Caco-2 (cell line): ENCODE results near the gene THAP3. TPM values are rescaled to one million over a fixed set of nuclear protein-coding genes. Genes with fewer than 3 reads are reported as not detected.

Experiments
- BruUV-seq: library from RNA; stranded (reverse); fragments of 400-500 nt; replicated peaks from 2 replicates; lab custom pipeline; 2021; lab: Mats Ljungman, UMichigan
- CTCF ChIA-PET: fragments of 300-600 bp; sonication (Branson Sonifier 250); formaldehyde crosslinking; loops from one replicate; lab custom pipeline; 2022; ENCODE audit warnings: antibody characterized with exemption; lab: Charles Lee
- POLR2A ChIA-PET: fragments of 300-600 bp; sonication (Branson Sonifier 250); formaldehyde crosslinking; loops from one replicate; lab custom pipeline; 2022; ENCODE audit warnings: antibody characterized with exemption; lab: Charles Lee
- DNase-seq, 2 experiments: peaks; one replicate each; pipeline versions ENCODE4 v3.0.0 to v3.0.0-alpha.2; 2020 to 2022
- H3K27me3 ChIP-seq: replicated peaks from 2 replicates; pipeline ENCODE4 v1.6.0; 2011; ENCODE audit warnings: low read length; ENCODE audit not compliant: control insufficient read depth, insufficient read depth
- H3K36me3 ChIP-seq: 2 replicates; pipeline ENCODE4 v1.5.1; 2011; ENCODE audit warnings: low read length; ENCODE audit not compliant: control insufficient read depth, insufficient read depth
- H3K4me1 ChIP-seq: fragments of 250-450 bp; sonication (Bioruptor Pico); 2 replicates; pipeline ENCODE4 v1.5.1; 2020; ENCODE audit warnings: mild to moderate bottlenecking
- H3K4me3 ChIP-seq: 2 replicates; pipeline ENCODE4 v1.5.1; 2011; ENCODE audit warnings: low read depth, mild to moderate bottlenecking, control low read depth, low read length
- H3K9me3 ChIP-seq: fragments of 250-450 bp; sonication (Bioruptor Pico); 2 replicates; pipeline ENCODE4 v1.5.1; 2020; ENCODE audit warnings: mild to moderate bottlenecking, moderate library complexity
- H3K27ac Mint-ChIP-seq: one replicate; pipeline ENCODE4 v1.8.0; 2022; ENCODE audit warnings: mixed read lengths; ENCODE audit not compliant: unreplicated experiment
- H3K27me3 Mint-ChIP-seq: one replicate; pipeline ENCODE4 v1.8.0; 2022; ENCODE audit warnings: mixed read lengths; ENCODE audit not compliant: insufficient read depth, unreplicated experiment
- H3K36me3 Mint-ChIP-seq: one replicate; pipeline ENCODE4 v1.8.0; 2022; ENCODE audit warnings: mild to moderate bottlenecking, mixed read lengths; ENCODE audit not compliant: insufficient read depth, unreplicated experiment
- H3K4me1 Mint-ChIP-seq: one replicate; pipeline ENCODE4 v1.8.0; 2022; ENCODE audit warnings: low read depth, mixed read lengths; ENCODE audit not compliant: unreplicated experiment
- H3K4me3 Mint-ChIP-seq: one replicate; pipeline ENCODE4 v1.8.0; 2022; ENCODE audit warnings: mild to moderate bottlenecking, moderate library complexity, mixed read lengths; ENCODE audit not compliant: unreplicated experiment
- H3K9me3 Mint-ChIP-seq: one replicate; pipeline ENCODE4 v1.8.0; 2022; ENCODE audit warnings: mixed read lengths; ENCODE audit not compliant: unreplicated experiment
- CTCF ChIP-seq, 2 experiments: fragments of 200-600 bp in 1 of 2; IDR thresholded peaks; 1 replicate in 1 of 2; 2 replicates in 1 of 2; pipeline versions ENCODE4 v1.5.1 to v1.8.0; 2011 to 2022; ENCODE audit warnings: antibody characterized with exemption in 1 of 2, control low read depth in 1 of 2, inconsistent platforms in 1 of 2, low read depth in 1 of 2, low read length in 1 of 2, mild to moderate bottlenecking in 1 of 2, moderate library complexity in 1 of 2; ENCODE audit not compliant: insufficient read depth in 1 of 2, severe bottlenecking in 1 of 2, unreplicated experiment in 1 of 2
- intact Hi-C: fragments of 100-400 bp; cut with micrococcal nuclease; formaldehyde crosslinking; loops from one replicate; pipeline ENCODE4 v1.10.0; 2022; ENCODE audit not compliant: unreplicated experiment
- total RNA-seq: library from RNA; stranded (reverse); gene quantifications from 2 replicates; pipeline ENCODE4 v1.2.3, GENCODE V29; 2022

The THAP3 gene
- total RNA-seq, 1 experiment from 2014 or later, result 13.5 TPM

DNA sequence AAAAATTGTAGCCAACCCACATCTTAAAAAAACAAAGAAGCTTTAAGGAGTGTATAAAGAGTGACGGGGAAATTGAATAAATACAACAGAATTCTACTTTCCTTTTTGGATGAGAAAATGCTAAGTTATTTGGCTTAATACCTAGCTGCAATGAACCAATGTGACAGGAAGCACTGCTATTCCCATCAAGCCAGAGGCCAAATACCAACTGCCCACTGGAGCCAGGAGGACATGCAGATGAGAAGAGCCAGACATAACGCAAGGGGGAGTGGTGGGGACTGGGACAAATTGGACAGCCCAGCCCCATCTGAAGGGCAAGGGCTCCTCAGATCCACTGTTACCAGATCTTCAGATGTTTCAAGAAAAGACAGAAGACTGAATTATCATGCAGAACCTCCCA, 51.3 kb downstream of the THAP3 start:
- BruUV-seq, result no TSS peak
- no peak overlapping the region for H3K27ac Mint-ChIP-seq
- DNase-seq, result no peak
- TF ChIP-seq CTCF (IDR thresholded peaks at IDR 0.05; ENCODE audit: insufficient read depth in 1 of 2, low read depth in 1 of 2, low read length in 1 of 2, severe bottlenecking in 1 of 2, unreplicated experiment in 1 of 2), result no peak
- no peaks in the 10 kb centered on the region for H3K9me3 ChIP-seq
- H3K4me3 ChIP-seq, result no peak overlapping the region
- CTCF ChIA-PET, result no interaction called here
- POLR2A ChIA-PET, result no interaction called here
- intact Hi-C loops, result no loop called here
- no peaks in the 10 kb centered on the region for H3K27me3 Mint-ChIP-seq
- H3K4me3 Mint-ChIP-seq, result no peak overlapping the region
- H3K4me1 ChIP-seq, result no peaks in the 10 kb centered on the region
- no peaks in the 10 kb centered on the region for H3K27me3 ChIP-seq
- H3K36me3 ChIP-seq, result no peaks in the 10 kb centered on the region
- no peaks in the 10 kb centered on the region for H3K4me1 Mint-ChIP-seq
- peaks cover 59% of the 10 kb centered on the region for H3K36me3 Mint-ChIP-seq
- H3K9me3 Mint-ChIP-seq, result no peaks in the 10 kb centered on the region

Other genes starting within 250 kb of the THAP3 start
- 179 and 221 TPM in 2 replicates for gene ACOT7, start 231.1 kb upstream of the THAP3 start, total RNA-seq
- gene HES2, start 204.9 kb upstream of the THAP3 start, total RNA-seq, result 0.37 and 0.91 TPM in 2 replicates
- gene ESPN, start 200.1 kb upstream of the THAP3 start, total RNA-seq, result 14.9 and 16.3 TPM in 2 replicates
- gene TNFRSF25, start 158.7 kb upstream of the THAP3 start, total RNA-seq, result 15.0 and 16.3 TPM in 2 replicates
- 11.6 and 12.2 TPM in 2 replicates for gene PLEKHG5, start 133.2 kb upstream of the THAP3 start, total RNA-seq
- 33.6 and 37.3 TPM in 2 replicates for gene NOL9, start 70.4 kb upstream of the THAP3 start, total RNA-seq
- not detected in 2 replicates for gene TAS1R1, start 69.6 kb upstream of the THAP3 start, total RNA-seq
- gene ZBTB48, start 44.9 kb upstream of the THAP3 start, total RNA-seq, result 22.5 and 24.8 TPM in 2 replicates
- 21.6 and 22.4 TPM in 2 replicates for gene KLHL21, start 22.0 kb upstream of the THAP3 start, total RNA-seq
- 20.0 and 21.8 TPM in 2 replicates for gene PHF13, start 11.1 kb upstream of the THAP3 start, total RNA-seq
- gene DNAJC11, start 76.9 kb downstream of the THAP3 start, total RNA-seq, result 61.0 and 65.8 TPM in 2 replicates
- 60.0 and 61.4 TPM in 2 replicates for gene CAMTA1, start 160.6 kb downstream of the THAP3 start, total RNA-seq